MM.1S (cell line): ENCODE measurements around the gene PRKD1.

ENCODE experiments used
- DNase-seq: peaks from one replicate; pipeline ENCODE4 v3.0.0-alpha.2; 2015
- H2AFZ ChIP-seq: fragments of 300-600 bp; sonication (generic); 2 replicates; pipeline ENCODE4 v1.6.0; 2016; ENCODE audit warnings: antibody characterized with exemption, low read length
- H3F3A ChIP-seq: fragments of 300-600 bp; sonication (generic); 2 replicates; pipeline ENCODE4 v1.6.1; 2016; ENCODE audit warnings: mild to moderate bottlenecking, antibody characterized with exemption, low read length, moderate library complexity, mixed read lengths; ENCODE audit not compliant: insufficient read depth
- H3K27ac ChIP-seq: fragments of 300-600 bp; sonication (generic); 2 replicates; pipeline ENCODE4 v1.5.1; 2016; ENCODE audit warnings: mild to moderate bottlenecking, low read length
- H3K27me3 ChIP-seq: fragments of 300-600 bp; sonication (generic); replicated peaks from 2 replicates; pipeline ENCODE4 v1.6.0; 2016; ENCODE audit warnings: low read length; ENCODE audit not compliant: insufficient read depth
- H3K36me3 ChIP-seq: fragments of 300-600 bp; sonication (generic); replicated peaks from 2 replicates; pipeline ENCODE4 v1.6.1; 2016; ENCODE audit warnings: mild to moderate bottlenecking, low read length, mixed read lengths; ENCODE audit not compliant: insufficient read depth
- H3K4me1 ChIP-seq: fragments of 300-600 bp; sonication (generic); 2 replicates; pipeline ENCODE4 v1.6.1; 2016; ENCODE audit warnings: low read length, mixed read lengths
- H3K4me2 ChIP-seq: fragments of 300-600 bp; sonication (generic); 2 replicates; pipeline ENCODE4 v1.6.0; 2016; ENCODE audit warnings: low read depth, low read length
- H3K4me3 ChIP-seq: fragments of 300-600 bp; sonication (generic); 2 replicates; pipeline ENCODE4 v1.5.1; 2016; ENCODE audit warnings: low read length, mixed read lengths
- H3K79me2 ChIP-seq: fragments of 300-600 bp; sonication (generic); 2 replicates; pipeline ENCODE4 v1.6.1; 2016; ENCODE audit warnings: mixed run types, low read length, mixed read lengths
- H3K9ac ChIP-seq: fragments of 300-600 bp; sonication (generic); 2 replicates; pipeline ENCODE4 v1.6.1; 2016; ENCODE audit warnings: low read length, mixed read lengths
- H3K9me2 ChIP-seq: fragments of 300-600 bp; sonication (generic); replicated peaks from 2 replicates; pipeline ENCODE4 v1.6.1; 2016; ENCODE audit warnings: mild to moderate bottlenecking, low read length, mixed read lengths; ENCODE audit not compliant: insufficient read depth
- H3K9me3 ChIP-seq: fragments of 300-600 bp; sonication (generic); replicated peaks from 2 replicates; pipeline ENCODE4 v1.6.1; 2016; ENCODE audit warnings: mild to moderate bottlenecking, low read length, mixed read lengths; ENCODE audit not compliant: insufficient read depth
- H4K20me1 ChIP-seq: fragments of 300-600 bp; sonication (generic); 2 replicates; pipeline ENCODE4 v1.6.1; 2016; ENCODE audit warnings: mild to moderate bottlenecking, low read length, moderate library complexity, mixed read lengths; ENCODE audit not compliant: insufficient read depth
- EZH2 ChIP-seq: fragments of 300-600 bp; sonication (generic); optimal IDR thresholded peaks from 2 replicates; pipeline ENCODE3; 2017; ENCODE audit warnings: low read depth, mild to moderate bottlenecking, antibody characterized with exemption, low read length, mixed read lengths
- EZH2phosphoT487 ChIP-seq: fragments of 300-600 bp; sonication (generic); IDR thresholded peaks from 2 replicates; pipeline ENCODE4 v1.6.1; 2018; ENCODE audit warnings: antibody characterized with exemption, low read length
- TF ChIP-seq, protein P1 (sequence below): fragments of 300-600 bp; sonication (generic); IDR thresholded peaks from 2 replicates; pipeline ENCODE4 v1.5.1; 2016; ENCODE audit warnings: antibody characterized with exemption, low read length, mixed read lengths

Gene PRKD1

DNA sequence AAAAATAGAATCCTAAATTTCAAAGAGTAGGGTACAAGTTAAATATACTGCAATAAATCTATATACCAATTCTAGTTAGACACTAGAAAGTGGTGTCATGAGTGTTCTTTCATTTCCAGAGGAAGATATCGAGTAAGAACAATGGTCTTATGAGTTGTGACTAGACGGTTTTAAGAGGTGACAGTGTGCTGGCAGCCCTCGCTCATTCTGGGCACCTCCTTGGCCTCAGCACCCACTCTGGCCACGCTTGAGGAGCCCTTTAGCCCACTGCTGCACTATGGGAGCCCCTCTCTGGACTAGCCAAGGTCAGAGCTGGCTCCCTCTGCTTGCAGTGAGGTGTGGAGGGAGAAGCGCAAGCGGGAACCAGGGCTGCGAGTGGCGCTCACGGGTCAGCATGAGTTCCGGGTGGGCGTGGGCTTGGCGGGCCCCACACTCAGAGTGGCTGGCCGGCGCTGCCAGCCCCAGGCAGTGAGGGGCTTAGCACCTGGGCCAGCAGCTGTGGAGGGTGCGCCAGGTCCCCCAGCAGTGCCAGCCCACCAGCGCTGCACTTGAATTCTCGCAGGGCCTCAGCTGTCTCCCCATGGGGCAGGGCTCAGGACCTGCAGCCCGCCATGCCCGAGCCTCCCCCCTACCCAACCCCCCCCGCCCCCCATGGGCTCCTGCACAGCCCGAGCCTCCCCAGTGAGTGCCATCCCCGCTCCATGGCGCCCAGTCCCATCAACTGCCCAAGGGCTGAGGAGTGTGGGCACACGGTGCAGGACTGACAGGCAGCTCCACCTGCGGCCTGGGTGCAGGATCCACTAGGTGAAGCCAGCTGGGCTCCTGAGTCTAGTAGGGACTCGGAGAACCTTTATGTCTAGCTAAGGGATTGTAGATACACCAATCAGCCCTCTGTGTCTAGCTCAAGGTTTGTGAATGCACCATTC lies 18.7 kb downstream of the PRKD1 start:
- Histone ChIP-seq H3K27me3 (no peaks in the 10 kb centered on the region), H3K9ac (no peak overlapping the region), H2AFZ (no peak overlapping the region), H3K9me2 (no peaks in the 10 kb centered on the region), H3K36me3 (no peaks in the 10 kb centered on the region), H3K27ac (no peak overlapping the region), H3K9me3 (no peaks in the 10 kb centered on the region), H3K4me1 (no peaks in the 10 kb centered on the region), H3K79me2 (no peaks in the 10 kb centered on the region), H3F3A (no peaks in the 10 kb centered on the region), H3K4me3 (no peak overlapping the region), H4K20me1 (no peaks in the 10 kb centered on the region), H3K4me2 (no peak overlapping the region)
- TF ChIP-seq, protein P1, sequence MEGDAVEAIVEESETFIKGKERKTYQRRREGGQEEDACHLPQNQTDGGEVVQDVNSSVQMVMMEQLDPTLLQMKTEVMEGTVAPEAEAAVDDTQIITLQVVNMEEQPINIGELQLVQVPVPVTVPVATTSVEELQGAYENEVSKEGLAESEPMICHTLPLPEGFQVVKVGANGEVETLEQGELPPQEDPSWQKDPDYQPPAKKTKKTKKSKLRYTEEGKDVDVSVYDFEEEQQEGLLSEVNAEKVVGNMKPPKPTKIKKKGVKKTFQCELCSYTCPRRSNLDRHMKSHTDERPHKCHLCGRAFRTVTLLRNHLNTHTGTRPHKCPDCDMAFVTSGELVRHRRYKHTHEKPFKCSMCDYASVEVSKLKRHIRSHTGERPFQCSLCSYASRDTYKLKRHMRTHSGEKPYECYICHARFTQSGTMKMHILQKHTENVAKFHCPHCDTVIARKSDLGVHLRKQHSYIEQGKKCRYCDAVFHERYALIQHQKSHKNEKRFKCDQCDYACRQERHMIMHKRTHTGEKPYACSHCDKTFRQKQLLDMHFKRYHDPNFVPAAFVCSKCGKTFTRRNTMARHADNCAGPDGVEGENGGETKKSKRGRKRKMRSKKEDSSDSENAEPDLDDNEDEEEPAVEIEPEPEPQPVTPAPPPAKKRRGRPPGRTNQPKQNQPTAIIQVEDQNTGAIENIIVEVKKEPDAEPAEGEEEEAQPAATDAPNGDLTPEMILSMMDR, result no peak
- TF ChIP-seq EZH2 (no peak), EZH2phosphoT487 (no peak)
- DNase-seq, result no peak

DNA sequence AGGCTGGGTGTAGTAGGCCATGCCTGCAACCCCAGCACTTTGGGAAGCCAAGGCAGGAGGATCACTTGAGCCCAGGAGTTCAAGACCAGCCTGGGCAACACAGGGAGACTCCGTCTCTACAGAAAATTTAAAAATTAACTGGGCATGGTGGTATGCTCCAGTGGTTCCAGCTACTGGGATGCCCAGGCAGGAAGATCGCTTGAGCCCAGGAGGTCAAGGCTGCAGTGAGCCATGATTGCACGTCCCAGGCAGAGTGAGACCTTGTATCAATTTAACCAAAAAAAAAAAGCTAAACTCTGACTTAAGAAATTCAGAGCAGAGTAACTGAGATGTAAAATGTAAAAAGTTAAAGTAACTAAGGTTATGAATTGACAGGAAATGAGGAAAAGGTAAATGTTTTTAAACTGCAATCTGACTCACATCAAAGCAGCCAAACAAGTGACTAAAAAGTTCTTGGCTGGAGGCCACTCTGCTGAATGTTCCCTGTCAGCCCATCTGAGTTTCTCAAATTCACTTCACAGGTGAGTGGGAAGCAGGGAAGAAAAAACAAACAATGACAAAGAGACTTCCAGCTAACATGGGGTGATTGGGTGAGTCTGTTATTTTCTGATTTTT lies 21.3 kb downstream of the PRKD1 start:
- Histone ChIP-seq H3F3A (no peaks in the 10 kb centered on the region), H3K4me3 (no peak overlapping the region), H3K9me2 (no peaks in the 10 kb centered on the region), H3K4me1 (no peaks in the 10 kb centered on the region), H3K36me3 (no peaks in the 10 kb centered on the region), H3K27me3 (no peaks in the 10 kb centered on the region), H3K9me3 (no peaks in the 10 kb centered on the region), H3K79me2 (no peaks in the 10 kb centered on the region), H2AFZ (no peak overlapping the region), H3K4me2 (no peak overlapping the region), H3K9ac (no peak overlapping the region), H4K20me1 (no peaks in the 10 kb centered on the region), H3K27ac (no peak overlapping the region)
- DNase-seq, result no peak
- TF ChIP-seq, protein P1, result no peak

DNA sequence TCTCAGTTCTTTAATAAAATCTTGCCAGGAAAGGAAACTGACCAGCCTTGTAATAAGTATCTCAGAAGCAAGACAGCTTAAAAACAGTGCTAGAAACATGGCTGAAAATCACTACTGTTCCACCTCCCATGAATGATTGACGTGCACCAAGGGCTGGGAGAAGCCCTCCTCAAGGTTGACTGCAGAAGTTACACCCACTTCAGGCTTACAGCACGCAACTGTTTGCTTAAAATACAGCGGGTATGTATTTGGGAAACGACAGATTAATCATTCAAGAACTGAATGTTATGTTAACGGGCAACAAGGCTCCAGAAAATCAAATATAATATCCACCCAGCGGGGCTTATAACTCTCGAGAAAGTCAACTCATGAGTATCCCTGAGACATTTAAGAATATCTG lies 22.1 kb downstream of the PRKD1 start:
- no peaks in the 10 kb centered on the region for H4K20me1 ChIP-seq
- no peak overlapping the region for H3K4me2 ChIP-seq
- no peaks in the 10 kb centered on the region for H3K9me2 ChIP-seq
- H3K4me3 ChIP-seq, result no peak overlapping the region
- H3K9ac ChIP-seq, result no peak overlapping the region
- no peaks in the 10 kb centered on the region for H3K79me2 ChIP-seq
- H3F3A ChIP-seq, result no peaks in the 10 kb centered on the region
- no peaks in the 10 kb centered on the region for H3K9me3 ChIP-seq
- TF ChIP-seq, protein P1, result no peak
- TF ChIP-seq EZH2 (no peak), EZH2phosphoT487 (no peak)
- H2AFZ ChIP-seq, result no peak overlapping the region
- H3K27me3 ChIP-seq, result no peaks in the 10 kb centered on the region
- no peaks in the 10 kb centered on the region for H3K4me1 ChIP-seq
- no peak overlapping the region for H3K27ac ChIP-seq
- no peak for DNase-seq
- no peaks in the 10 kb centered on the region for H3K36me3 ChIP-seq
